Ovary (tissue), 9 donors: ENCODE measurements around the gene PAK2. TPM values are rescaled to one million over a fixed set of nuclear protein-coding genes. Genes with fewer than 3 reads are reported as not detected.

Source experiments
- DNase-seq, 5 donors: peaks; one replicate each; pipeline ENCODE4 v3.0.0-alpha.2; 2019 to 2020
- H3K27ac ChIP-seq, 2 donors: fragments of 200-600 bp; one replicate each; pipeline versions ENCODE4 v1.5.1 to v1.8.0; 2019 to 2022
- H3K27me3 ChIP-seq: fragments of 200-600 bp; one replicate; pipeline ENCODE4 v1.8.0; 2022
- H3K36me3 ChIP-seq: fragments of 200-600 bp; sonication (generic); one replicate; pipeline ENCODE4 v1.5.1; 2019
- H3K4me1 ChIP-seq: one replicate; pipeline ENCODE4 v1.8.1; 2013; ENCODE audit warnings: mild to moderate bottlenecking, moderate library complexity; ENCODE audit not compliant: insufficient read depth
- H3K4me3 ChIP-seq: fragments of 200-600 bp; sonication (generic); one replicate; pipeline ENCODE4 v1.5.1; 2017
- H3K9me3 ChIP-seq, 2 donors: fragments of 200-600 bp in 1 of 2; sonication (generic) in 1 of 2; one replicate each; pipeline versions ENCODE4 v1.5.1 to v1.8.1; 2013 to 2019; ENCODE audit warnings: mild to moderate bottlenecking in 1 of 2, moderate library complexity in 1 of 2
- CTCF ChIP-seq, 3 donors: fragments of 450-650 bp in 2 of 3; fragments of 200-600 bp in 1 of 3; IDR thresholded peaks; one replicate each; pipeline versions ENCODE4 v1.5.1 to v1.8.0; 2016 to 2022; ENCODE audit warnings: antibody characterized with exemption in 3 of 3, mild to moderate bottlenecking in 1 of 3
- EP300 ChIP-seq: sonication (generic); formaldehyde crosslinking; IDR thresholded peaks from one replicate; pipeline ENCODE4 v1.6.1; 2017; ENCODE audit warnings: antibody characterized with exemption
- POLR2A ChIP-seq: fragments of 450-650 bp; IDR thresholded peaks from one replicate; pipeline ENCODE4 v1.6.1; 2017; ENCODE audit warnings: antibody characterized with exemption, mild to moderate bottlenecking, moderate library complexity
- WGBS, 3 donors: extraction: QIAGEN DNeasy Blood & Tissue Kit in 1 of 3; methylation state at CpG; one replicate each; pipeline versions ENCODE4 v1.1.5 to v1.1.7; 2013 to 2017; 5-methylcytosine and 5-hydroxymethylcytosine counted together
- intact Hi-C, 4 donors: fragments of 100-400 bp; cut with DNase I; formaldehyde crosslinking; loops; one replicate each; pipeline versions ENCODE4 v1.11.0 to v1.15.1; 2022 to 2023
- polyA plus RNA-seq, 2 donors: library from polyadenylated mRNA; stranded (reverse); fragments of 200-250 nt in 1 of 2; fragments of 350-450 nt in 1 of 2; fragmentation: Illumina TruSeq in 1 of 2; extraction: RNeasy Lipid Tissue Mini Kit (QIAGEN cat#74804) in 1 of 2; gene quantifications; one replicate each; pipeline ENCODE4 v1.2.3, GENCODE V29; 2013 to 2014
- total RNA-seq, 7 donors: library from RNA; depleted of rRNA in 2 of 7; stranded (reverse); fragments of >200 nt in 2 of 7; fragmentation: NEBNext Ultra II Directional in 3 of 7; extraction: Animal tissue kit (Norgen Biotek cat#: 25700) in 3 of 7; gene quantifications; one replicate each; pipeline versions ENCODE4 v1.1.0 to v1.2.4, GENCODE V29; 2016 to 2023
- donor health status: DM: no; HTN: no; CAD: no; lungs with moderate emphysema.
- donor health status: DM: no; HTN: no; CAD: no.
- donor health status: Bipolar disorder and iron deficiency.
- donor health status: DM: yes; HTN: yes; CAD: no.
- donor health status: DM: no; HTN: no; CAD: no.
- donor health status: DM: yes; HTN: yes; CAD: no.

The PAK2 gene
- total and polyA plus RNA-seq, 9 donors, result 17.0 to 59.5 (median 44.2) TPM

- Histone ChIP-seq H3K4me1 (peaks cover 1% of the 10 kb centered on the region), H3K4me3 (no peak overlapping the region), H3K27ac (no peak overlapping the region), H3K27me3 (no peaks in the 10 kb centered on the region), H3K9me3 (no peaks in the 10 kb centered on the region), H3K36me3 (no peaks in the 10 kb centered on the region)
- no peak for DNase-seq
- no peak for TF ChIP-seq CTCF (IDR thresholded peaks at IDR 0.05)
- intact Hi-C loops, result no loop called here
- 83 to 88% (median 85%) methylated on average over 16 to 17 of the region's 17 CpGs for WGBS, 3 donors
Measured at GRCh38 chr3:196694941-196695848, 44.5 kb upstream of the PAK2 start.

DNA sequence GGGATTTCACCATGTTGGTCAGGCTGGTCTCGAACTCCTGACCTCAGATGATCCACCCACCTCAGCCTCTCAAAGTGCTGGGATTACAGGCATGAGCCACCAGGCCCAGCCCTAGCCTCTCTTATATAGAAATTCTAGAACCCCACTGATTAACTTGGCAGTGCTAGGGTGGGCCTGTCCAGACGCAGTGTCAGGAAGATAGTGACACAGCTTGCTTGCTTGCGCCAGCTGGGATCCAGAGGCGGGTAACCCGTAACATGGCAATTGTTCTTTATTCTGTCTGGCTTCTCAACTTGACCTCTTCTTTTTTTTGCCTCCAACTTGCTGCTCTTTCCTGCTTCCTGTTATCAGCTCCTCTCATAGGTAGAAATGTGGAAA, 43.8 kb upstream of the PAK2 start:
- Histone ChIP-seq H3K27ac (no peak overlapping the region), H3K4me1 (peaks cover 1% of the 10 kb centered on the region), H3K4me3 (no peak overlapping the region), H3K36me3 (no peaks in the 10 kb centered on the region), H3K27me3 (no peaks in the 10 kb centered on the region), H3K9me3 (no peaks in the 10 kb centered on the region)
- TF ChIP-seq POLR2A (no peak), EP300 (no peak), CTCF (IDR thresholded peaks at IDR 0.05) (no peak)
- intact Hi-C loops, result no loop called here
- 82 to 86% (median 82%) methylated on average over 5 of the region's 5 CpGs for WGBS, 3 donors
- DNase-seq, result no peak

- no peak overlapping the region for H3K27ac ChIP-seq
- H3K4me3 ChIP-seq, result no peak overlapping the region
- no peaks in the 10 kb centered on the region for H3K9me3 ChIP-seq
- TF ChIP-seq CTCF (IDR thresholded peaks at IDR 0.05), result no peak
- TF ChIP-seq POLR2A, result no peak
- no peak for TF ChIP-seq EP300
- intact Hi-C loops, result no loop called here
- no peaks in the 10 kb centered on the region for H3K27me3 ChIP-seq
- 66 to 73% (median 66%) methylated on average over 5 of the region's 5 CpGs for WGBS, 3 donors
- H3K36me3 ChIP-seq, result no peaks in the 10 kb centered on the region
- no peak for DNase-seq
- H3K4me1 ChIP-seq, result peaks cover 1% of the 10 kb centered on the region
Measured at GRCh38 chr3:196697270-196697669, 42.4 kb upstream of the PAK2 start.

DNA sequence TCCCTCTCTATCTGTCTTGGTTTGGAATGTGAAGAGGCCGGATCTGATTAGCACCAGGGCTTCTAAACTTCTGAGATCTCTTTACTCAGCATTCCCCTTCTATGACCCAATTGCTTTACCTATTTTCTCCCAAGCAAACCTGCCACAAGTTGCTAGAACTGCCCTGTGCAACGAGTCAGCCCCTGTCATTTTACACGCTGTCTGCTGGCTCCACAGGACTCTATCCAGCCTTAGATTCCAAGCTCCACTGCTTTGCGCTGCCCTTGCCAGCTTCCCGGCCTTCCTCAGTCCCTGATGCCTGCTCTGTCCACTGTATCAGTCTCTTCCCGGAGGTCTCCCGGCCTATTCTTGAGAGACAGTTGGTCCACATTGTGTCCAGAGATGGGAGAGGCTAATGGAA, 39.9 kb upstream of the PAK2 start:
- no peaks in the 10 kb centered on the region for H3K36me3 ChIP-seq
- intact Hi-C loops, result no loop called here
- WGBS, 3 donors, result 78 to 83% (median 83%) methylated on average over 7 of the region's 7 CpGs
- H3K4me3 ChIP-seq, result no peak overlapping the region
- no peaks in the 10 kb centered on the region for H3K9me3 ChIP-seq
- H3K27ac ChIP-seq, result no peak overlapping the region
- TF ChIP-seq EP300, result no peak
- TF ChIP-seq POLR2A, result no peak
- no peak for TF ChIP-seq CTCF (IDR thresholded peaks at IDR 0.05)
- peaks cover 1% of the 10 kb centered on the region for H3K4me1 ChIP-seq
- H3K27me3 ChIP-seq, result no peaks in the 10 kb centered on the region
- DNase-seq, result no peak
